UCSD-AML1 (cell line): Measurements from ENCODE around the gene LRIT3.
"Not testable (repeated sequence)": the region's sequence is repeated elsewhere in the genome, so short reads cannot be mapped to it uniquely, and the experiment has no call there.

Experiments used
- DNase-seq: peaks from one replicate; lab custom pipeline; 2025; ENCODE audit not compliant: unreplicated experiment; lab: John Stamatoyannopoulos, UW

The LRIT3 gene

DNA sequence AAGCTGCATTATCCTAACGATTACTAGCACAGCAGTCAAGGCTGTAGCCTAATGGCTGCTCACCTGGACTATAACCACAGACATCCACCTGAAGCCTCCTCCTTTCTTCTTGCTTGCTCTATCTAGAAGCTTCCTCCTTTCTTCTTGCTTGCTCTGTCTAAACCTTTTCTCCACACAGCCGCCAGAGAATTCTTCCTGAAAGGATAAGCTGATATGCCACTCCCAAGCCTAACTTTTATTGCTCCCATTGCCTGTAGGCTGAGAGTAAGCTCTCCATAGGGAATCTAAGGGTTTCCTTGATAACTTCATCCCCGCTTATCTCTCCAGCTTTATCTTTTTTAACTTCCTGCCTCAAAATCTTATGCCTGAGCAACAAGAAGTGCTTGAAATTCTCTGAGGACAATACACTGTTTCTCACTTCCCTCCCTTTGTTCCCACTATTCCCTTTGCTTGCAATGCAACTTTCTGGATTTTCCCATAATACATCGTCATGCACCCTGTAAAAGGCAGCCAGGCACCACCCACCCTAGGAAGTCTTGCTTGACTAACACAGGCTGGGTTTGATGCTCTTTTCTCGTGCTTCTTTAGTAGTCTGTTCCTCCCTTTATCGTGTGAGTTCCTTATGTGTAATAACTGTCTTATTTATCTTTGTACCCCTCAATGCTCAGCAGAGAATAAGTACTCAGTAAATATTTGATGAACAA, 1.4 kb upstream of the LRIT3 start:
- DNase-seq = no peak

DNA sequence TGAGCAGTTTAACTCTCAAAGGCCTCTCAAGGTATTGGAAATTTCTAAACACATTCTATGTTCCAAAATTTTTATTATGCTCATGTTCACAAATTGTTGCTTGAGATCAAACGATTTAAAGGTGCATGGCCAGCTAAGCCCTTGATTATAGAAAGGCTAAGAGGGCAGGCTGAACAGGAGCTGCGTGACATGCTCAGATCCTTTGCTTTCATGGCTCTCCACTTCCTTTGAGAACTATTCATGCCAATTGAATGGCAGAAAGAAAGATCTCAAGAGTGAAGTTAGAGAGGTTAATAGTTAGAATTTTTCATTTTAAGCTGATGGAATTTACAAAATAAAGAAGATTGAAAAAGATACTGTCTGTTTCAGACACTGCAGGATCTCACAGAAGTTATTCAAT, 594 bp downstream of the LRIT3 start:
- no peak for DNase-seq

GRCh38 chr4:109850601-109851000, 2.7 kb downstream of the LRIT3 start:
- no peak for DNase-seq

- not testable (repeated sequence) for DNase-seq
These were observed 11.8 kb downstream of the LRIT3 start for GRCh38 chr4:109859426-109860300.

DNA sequence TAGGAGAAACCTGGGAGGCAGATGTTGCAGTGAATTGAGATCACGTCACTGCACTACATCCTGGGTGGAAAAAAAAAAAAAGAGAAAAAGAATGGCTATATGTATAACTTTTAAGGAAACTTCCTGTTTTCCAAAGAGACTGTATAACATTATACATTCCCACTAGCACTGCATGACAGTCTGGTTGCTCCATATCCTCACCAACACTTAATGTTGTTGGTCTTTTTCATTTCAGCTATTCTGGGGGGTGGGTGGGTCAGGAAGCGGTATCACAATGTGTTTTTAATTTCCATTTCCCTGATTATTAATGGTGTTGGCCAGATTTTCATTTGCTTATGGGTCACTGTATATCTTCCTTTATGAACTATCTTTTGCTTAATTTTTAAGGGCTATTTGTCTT, 13.4 kb downstream of the LRIT3 start:
- no peak for DNase-seq

DNA sequence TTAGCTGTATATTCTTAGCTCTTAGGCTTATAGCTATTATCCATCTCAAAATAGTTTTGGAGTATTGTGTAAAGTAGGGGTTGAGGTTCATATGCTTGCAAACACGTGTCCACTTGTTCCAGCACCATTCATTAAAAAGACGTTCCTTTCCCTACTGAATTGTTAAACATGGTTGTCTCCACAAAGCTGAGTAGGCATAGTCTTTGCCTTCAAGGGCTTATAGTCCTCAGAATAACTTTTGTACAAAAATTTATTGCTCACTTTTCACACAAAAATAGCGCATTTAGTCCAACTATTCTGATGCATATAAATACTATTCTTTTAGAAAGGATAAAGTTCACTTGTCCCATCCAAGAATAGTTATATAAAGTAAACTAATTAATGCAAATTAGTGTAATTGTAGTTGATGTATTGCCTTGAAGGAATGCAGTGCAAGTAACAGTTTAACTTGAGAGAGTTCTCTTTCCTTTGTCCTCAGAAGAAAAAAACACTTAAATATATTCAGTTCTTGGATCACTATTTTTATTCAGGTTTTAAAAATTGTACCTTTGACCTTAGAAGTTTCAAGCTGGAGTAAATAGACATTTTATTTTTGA, 14.1 kb downstream of the LRIT3 start:
- DNase-seq = no peak

DNA sequence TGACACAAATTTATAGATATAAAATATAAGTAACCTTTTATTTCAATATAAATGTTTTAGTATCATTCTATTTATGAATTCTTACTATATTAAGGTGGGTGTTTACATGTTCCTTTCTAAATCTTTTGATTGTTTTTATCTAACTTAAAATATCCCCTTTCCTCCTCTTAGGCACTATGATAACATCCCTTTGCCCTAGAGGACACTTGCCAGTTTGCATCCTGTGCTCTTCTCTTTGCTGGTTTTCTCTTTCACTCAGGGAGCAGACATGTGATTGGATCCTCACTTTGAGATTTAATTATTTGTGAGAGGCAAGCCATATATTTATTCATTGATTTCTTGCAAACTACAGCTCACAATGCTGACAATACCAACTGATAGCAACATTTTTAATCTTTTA, 16.2 kb downstream of the LRIT3 start:
- no peak for DNase-seq

DNA sequence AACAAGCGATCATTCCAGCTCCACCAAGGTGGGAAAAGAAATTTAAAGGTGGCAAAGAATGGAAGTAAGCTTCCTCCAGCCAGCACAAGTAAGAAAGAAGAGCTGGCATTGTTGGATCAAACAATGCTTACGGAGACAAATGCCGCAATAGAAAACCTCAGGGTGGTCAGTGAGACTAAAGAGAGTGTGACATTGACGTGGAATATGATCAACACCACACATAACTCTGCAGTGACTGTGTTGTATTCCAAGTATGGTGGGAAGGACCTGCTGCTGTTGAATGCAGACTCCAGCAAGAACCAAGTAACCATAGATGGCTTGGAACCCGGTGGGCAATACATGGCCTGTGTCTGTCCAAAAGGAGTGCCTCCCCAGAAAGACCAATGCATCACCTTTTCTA, 22.2 kb downstream of the LRIT3 start:
- no peak for DNase-seq

GRCh38 chr4:109872065-109872464, 24.2 kb downstream of the LRIT3 start:
- no peak for DNase-seq

- DNase-seq = no peak
These were observed 25.2 kb downstream of the LRIT3 start for GRCh38 chr4:109872950-109873656.

GRCh38 chr4:109873791-109874514, 26.0 kb downstream of the LRIT3 start:
- DNase-seq = no peak

- DNase-seq = no peak
These were observed 27.2 kb downstream of the LRIT3 start for GRCh38 chr4:109875106-109875505.

- not testable (repeated sequence) for DNase-seq
These were observed 27.6 kb downstream of the LRIT3 start for GRCh38 chr4:109875553-109875952.

GRCh38 chr4:109876634-109877265, 28.8 kb downstream of the LRIT3 start:
- no peak for DNase-seq

- DNase-seq = no peak
These were observed 29.5 kb downstream of the LRIT3 start for GRCh38 chr4:109877400-109877799.

DNA sequence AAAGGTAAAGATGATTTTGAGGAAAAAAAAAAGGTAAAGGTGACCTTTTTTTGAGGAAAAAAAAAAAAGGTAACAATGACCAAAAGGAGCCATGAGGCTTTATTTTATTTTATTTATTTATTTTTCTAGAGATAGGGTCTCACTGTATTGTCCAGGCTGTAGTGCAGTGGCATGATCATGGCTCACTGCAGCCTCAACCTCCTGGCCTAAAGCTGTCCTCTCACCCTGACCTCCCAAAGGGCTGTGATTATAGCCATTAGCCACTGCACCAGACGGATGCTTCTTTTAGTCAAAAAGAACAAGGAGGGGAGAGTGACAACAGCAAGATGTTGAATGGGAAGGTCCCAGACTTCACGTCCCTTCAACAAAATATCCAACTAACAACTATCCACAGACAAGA, 30.4 kb downstream of the LRIT3 start:
- DNase-seq = no peak

GRCh38 chr4:109879081-109879480, 31.2 kb downstream of the LRIT3 start:
- DNase-seq = no peak

DNA sequence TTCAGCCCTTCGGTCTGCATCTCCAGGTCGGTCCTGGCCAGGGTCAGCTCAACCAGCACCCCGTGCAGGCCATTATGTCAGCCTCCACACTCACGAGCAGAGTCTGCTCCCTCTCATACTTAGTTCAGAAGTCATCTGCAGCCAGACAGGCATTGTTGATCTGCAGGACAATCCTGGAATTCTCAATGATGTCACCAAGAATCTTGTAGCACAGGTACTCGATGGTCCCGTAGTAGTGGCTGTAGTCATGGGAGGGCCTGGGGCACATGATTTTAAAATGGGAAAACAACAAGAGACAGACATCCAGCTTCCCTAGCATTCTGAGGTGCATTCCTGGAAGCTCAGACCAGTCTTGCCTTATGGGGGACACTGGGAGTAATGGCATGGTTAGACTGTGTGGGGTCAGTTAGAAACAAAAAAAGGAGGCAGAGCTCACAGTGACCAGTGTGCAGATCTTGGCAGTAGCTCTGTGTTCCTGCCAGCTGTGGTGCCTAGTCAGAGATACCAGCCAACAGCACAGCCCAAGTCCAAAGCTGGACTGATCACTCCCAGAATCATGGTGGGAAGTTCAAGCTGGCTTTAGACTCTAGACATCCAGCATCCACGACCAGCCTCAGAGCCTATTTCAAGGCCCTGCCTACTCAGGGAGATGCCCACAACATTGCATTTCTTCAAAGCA, 31.9 kb downstream of the LRIT3 start:
- no peak for DNase-seq

DNA sequence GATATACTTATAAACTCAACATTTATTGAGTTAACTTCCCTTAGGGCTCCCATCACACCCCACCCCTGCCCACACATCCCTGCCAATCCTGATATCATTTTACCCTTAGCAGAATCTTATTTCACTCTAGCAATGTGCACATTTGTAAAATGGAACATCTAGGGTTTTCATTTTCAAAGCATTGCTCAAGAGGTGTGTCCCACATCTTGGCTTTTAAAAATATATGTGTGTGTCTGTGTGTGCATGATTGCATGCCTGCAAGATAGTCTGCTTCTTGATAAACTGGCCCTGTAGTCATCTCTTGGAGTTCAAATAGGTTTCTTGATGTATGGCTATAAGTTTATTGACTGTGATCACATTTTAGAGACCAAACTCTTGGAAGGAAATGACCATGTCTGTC, 38.4 kb downstream of the LRIT3 start:
- DNase-seq = no peak

GRCh38 chr4:109887071-109887470, 39.2 kb downstream of the LRIT3 start:
- no peak for DNase-seq
